Lung microvascular endothelial cell (primary cell): ENCODE measurements around the gene NUP153. TPM values are rescaled to one million over a fixed set of nuclear protein-coding genes. Genes with fewer than 3 reads are reported as not detected.
"Not testable (repeated sequence)": the region's sequence is repeated elsewhere in the genome, so short reads cannot be mapped to it uniquely, and the experiment has no call there.

Source experiments
- DNase-seq, 2 donors: peaks; one replicate each; pipeline versions ENCODE4 v3.0.0 to v3.0.0-alpha.2; 2010; ENCODE audit warnings: low read depth in 2 of 2
- total RNA-seq: library from RNA; depleted of rRNA; stranded (reverse); fragments of >200 nt; gene quantifications from 2 replicates; pipeline ENCODE4 v1.2.1, GENCODE V29; 2014

NUP153 gene
- total RNA-seq, 1 donor from 2014 or later = 22.2 TPM

- no peak for DNase-seq
Measured at GRCh38 chr6:17714177-17714576, 7.5 kb upstream of the NUP153 start.

DNA sequence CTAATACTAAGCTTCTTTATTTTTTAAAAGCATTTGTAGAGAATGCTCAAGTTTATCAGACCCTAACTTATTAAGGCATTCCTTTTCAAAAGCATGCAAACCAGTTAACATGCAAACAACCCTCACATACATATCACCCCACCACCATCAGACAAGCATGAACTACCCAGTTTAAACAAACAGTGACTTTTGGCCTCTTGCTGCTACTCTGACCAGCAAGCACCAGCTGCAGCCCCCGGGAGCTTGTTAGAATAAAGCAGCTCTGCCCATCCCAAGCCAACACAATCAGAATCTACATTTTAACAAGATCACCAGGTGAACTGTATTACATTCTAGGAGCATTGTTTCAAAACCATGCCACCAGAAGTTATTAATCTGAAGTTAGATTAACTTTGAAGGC is 5.9 kb upstream of the NUP153 start:
- no peak for DNase-seq

GRCh38 chr6:17710331-17710730 is 3.6 kb upstream of the NUP153 start:
- no peak for DNase-seq

DNA sequence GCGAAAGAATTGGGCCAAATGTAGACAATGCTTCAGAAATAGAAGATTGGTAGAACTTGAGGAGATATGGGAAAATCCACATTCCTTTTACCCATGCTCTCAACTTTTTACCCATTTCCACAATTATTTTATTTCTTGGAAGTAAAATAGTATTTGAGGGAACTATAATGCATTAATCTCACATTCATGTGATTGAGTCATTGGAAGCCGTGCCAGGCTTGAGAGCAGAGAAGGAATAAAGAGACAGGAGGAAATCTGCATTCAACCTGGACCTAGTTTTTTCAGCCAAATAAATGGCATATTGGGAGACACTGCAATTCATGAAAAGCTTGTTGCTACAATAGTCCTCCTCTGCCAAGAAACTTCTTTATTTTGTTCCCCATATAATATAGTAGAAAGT is 2.8 kb upstream of the NUP153 start:
- no peak for DNase-seq

- DNase-seq = not testable (repeated sequence)
Measured at GRCh38 chr6:17708035-17708434, 1.3 kb upstream of the NUP153 start.

DNA sequence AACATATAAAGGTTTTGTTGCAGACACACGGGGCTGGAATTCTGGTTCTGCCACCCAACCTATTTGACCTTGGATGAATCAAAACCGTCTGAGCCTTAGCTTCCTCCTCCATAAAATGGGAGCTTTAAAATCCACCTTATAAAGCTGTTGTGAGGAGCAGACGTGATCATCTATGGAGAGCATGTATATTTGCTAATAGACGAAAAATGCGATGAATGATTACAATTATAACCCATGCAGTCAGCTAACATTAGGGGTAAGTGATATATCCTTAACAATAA is 586 bp upstream of the NUP153 start:
- DNase-seq = no peak

DNA sequence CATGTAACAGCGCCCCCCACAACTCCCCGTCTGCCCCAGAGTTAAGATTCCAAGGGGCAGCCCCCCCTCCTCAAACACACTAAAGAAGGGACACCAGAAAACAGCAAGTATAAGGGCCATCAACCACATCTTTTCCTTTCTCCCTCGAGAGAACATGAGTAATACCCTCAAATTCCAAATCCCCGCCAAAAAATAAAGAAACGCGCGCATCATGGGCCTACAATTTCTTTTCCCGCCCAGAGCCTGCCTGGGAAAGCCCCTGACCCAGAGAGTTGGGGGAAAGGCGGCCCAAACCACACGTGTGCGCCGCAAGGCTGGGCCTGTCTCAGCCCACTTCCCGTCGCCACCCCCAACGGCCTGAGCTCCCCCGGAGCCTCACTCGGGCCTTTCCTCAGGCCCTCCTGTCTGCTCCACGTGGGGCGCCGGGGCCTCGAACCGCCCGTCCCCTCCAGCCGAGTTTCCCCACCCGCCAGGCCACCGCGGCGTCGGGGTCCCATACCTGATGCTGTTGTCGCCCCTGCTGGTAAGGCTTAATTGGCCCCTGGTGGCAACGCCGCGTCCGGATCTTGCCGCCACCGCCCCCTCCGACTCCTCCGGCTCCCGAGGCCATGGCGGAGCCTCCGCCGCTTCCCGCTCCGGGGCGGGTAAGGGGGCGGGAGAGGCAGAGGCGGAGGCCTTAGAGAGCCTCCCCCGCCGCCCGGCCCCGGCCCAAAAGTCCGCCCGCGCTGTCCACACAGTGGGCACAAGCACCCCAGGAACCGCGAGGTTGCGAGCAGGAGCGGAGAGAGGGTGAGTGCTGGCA is 746 bp downstream of the NUP153 start:
- DNase-seq = peak; percentile 75 to 80

- DNase-seq = peak; percentile 72 to 78
Measured at GRCh38 chr6:17705428-17705777, 1.3 kb downstream of the NUP153 start.

- DNase-seq = peak; percentile 58 to 85
Measured at GRCh38 chr6:17703256-17703694, 3.5 kb downstream of the NUP153 start.

DNA sequence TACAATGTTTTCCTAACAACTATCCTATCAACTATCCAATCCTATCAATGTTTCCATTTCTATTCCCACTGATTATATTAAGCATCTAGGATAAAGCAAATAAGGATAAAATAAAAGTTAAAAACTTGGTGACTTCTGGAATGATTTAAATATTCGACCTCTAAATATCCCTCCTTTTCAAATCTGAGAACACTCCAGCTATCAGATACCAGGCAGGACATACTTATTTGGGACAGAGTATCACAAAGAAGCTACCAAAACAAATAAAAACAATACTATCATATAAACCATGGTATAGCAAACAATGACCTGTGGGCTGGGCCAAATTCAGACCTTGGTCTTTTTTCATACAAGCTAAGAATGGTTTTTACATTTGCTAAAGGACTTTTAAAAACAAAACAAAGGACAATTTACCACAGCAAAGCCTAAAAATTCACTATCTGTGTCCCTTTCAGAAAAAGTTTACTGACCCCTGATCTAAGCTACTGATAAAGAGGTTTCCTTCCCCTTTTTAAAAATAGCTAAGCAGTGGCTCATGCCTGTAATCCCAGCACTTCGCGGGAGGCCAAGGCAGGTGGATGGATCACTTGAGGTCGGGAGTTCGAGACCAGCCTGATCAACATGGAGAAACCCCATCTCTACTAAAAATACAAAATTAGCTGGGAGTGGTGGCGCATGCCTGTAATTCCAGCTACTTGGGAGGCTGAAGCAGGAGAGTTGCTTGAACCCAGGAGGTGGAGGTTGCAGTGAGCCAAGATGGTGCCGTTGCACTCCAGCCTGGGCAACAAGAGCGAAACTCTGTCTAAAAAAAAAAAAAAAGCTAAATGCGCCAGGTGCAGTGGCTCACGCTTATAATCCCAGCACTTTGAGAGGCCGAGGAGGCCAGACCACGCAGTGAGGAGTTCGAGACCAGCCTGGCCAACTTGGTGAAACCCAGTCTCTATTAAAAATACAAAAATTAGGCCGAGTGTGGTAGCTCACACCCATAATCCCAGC is 6.0 kb downstream of the NUP153 start:
- DNase-seq = peak; percentile 1 to 5

GRCh38 chr6:17691925-17692538 is 14.7 kb downstream of the NUP153 start:
- DNase-seq = no peak

GRCh38 chr6:17688481-17688880 is 18.2 kb downstream of the NUP153 start:
- DNase-seq = peak in 1 of 2 donors; percentile 8

DNA sequence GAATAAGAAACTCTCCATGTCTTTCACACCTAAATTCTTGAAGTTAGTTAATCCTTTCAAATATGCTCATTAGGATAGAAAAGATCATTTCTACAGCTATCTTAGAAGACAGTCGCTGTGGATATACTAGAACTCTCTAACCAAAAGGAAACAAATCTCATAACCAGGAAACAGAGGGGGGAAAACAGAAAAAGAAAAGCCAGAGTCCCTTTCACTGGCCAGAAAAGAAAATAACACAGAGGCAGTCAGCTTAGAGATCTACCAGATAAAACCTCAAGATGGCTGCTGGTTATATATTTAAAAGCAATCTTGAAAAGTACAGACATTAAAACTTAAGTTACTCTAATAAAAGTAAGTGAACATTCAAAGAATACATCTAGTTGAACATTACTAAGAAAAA is 19.6 kb downstream of the NUP153 start:
- DNase-seq = peak; percentile 21 to 29

DNA sequence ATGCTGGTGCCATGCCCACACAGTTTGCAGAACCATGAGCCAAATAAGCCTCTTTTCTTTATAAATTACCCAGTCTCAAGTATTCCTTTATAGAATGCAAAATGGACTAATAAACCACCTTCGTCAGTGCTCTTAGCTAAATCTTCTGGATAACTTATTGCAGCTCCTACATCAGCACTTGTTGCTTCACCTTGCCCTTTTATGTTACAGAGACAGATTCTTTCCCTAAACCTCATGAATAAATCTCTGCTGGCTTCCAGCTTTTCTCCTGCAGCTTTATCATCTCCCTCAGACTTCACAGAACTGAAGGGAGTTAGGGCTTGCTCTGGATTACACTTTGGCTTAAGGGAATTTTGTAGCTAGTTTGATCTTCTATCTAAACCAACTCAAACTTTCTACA is 22.6 kb downstream of the NUP153 start:
- DNase-seq = no peak

- DNase-seq = no peak
Measured at GRCh38 chr6:17683428-17683827, 23.3 kb downstream of the NUP153 start.

- DNase-seq = no peak
Measured at GRCh38 chr6:17679726-17680125, 27.0 kb downstream of the NUP153 start.

DNA sequence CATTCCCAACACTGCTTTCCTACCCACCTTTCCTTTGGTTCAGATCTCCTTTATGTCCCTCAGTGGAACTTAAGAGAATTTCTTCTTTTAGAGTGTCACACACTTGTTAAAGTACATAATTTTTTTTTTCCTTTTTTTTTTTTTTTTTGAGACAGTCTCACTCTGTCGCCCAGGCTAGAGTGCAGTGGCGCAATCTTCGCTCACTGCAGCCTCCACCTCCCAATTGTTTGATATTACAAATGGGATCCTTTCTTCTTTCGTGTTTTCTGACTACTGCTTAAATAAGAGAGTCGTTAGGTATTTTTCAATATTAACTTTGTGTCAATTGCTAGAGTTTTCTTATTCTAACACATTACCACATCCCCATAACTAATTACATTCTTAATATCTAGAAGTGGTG is 29.1 kb downstream of the NUP153 start:
- no peak for DNase-seq

- DNase-seq = no peak
Measured at GRCh38 chr6:17673543-17674254, 33.0 kb downstream of the NUP153 start.

GRCh38 chr6:17672064-17672718 is 34.5 kb downstream of the NUP153 start:
- DNase-seq = no peak

GRCh38 chr6:17666646-17667045 is 40.1 kb downstream of the NUP153 start:
- no peak for DNase-seq

DNA sequence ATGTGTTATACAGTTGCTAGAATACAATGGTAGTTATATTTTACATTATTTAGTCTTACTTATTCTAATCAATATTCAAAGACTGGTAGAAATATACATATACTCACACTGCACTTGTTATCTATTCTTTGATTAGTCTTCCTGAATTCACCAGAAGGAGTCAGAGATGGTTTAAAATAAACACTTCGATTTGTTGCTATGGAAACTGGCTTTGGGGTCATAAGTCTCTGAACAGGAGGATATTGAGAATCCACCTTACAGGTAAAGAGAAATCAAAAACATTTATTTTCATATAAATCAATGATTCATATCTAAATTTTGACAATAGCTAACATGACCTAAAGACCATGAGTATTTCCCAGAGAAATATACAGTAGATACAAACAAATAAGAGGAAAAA is 41.6 kb downstream of the NUP153 start:
- no peak for DNase-seq
